Activated CD8-positive, alpha-beta memory T cell treated with anti-CD3 and anti-CD28 coated beads for 48 hours (primary cell): ENCODE measurements around the gene OSBPL10.
"Not testable (repeated sequence)": the region's sequence is repeated elsewhere in the genome, so short reads cannot be mapped to it uniquely, and the experiment has no call there.

ENCODE experiments used
- DNase-seq, 3 experiments: peaks; one replicate each; pipeline ENCODE4 v3.0.0-alpha.2; 2020; ENCODE audit warnings: low read depth in 2 of 3, low spot score in 2 of 3

Gene OSBPL10

GRCh38 chr3:31714495-31715280, 266.4 kb downstream of the OSBPL10 start:
- DNase-seq = no peak

DNA sequence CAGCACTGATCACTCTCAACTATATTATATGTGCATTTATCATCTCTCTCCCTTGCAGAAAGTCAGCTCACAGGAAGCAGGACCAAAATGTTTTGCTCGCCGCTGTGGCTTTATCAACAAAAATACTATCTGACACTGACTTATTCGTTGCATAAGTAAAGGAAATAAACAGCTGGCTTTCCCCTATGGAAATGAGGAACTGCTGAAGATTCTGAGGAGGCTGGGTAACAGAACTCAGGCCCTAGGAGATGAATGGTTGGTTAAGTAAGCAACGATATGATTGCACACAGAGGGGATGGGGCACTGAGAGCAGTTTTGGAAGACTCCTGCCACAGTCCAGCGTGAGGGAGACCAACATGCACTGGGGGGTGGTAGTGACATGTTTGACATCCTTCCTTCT, 267.2 kb downstream of the OSBPL10 start:
- DNase-seq = no peak

DNA sequence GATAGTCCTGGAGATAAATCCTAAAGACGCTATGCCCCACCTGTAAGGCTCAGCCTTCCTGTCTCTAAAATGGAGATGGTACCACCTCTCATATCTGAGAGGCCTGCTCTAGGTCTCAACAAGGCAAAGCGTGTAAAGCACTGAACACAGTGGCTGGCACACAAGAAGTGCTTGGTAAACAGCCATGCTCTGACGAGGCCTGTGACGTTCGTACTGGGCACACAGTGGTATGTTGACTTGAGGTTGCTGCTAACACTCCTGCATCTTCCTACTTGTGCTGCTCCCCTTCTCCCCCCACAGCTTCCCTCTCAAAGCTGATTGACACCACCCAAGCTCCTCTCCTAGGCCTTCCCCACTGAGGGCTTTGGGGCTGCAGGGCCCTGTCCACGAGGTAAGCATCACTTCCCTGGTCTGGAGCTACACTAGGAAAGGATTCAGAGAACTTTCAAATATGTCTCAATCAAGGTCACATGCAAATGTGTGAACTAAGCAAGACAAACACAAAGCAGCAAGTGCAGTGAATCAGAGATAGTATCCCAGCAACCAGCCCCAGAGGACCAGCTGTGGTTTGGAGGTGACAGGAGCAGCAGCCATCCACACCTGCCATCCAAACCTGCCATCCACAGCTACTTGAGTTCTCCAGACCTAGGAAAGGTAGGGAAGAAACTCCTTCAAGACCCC, 270.8 kb downstream of the OSBPL10 start:
- DNase-seq = no peak

DNA sequence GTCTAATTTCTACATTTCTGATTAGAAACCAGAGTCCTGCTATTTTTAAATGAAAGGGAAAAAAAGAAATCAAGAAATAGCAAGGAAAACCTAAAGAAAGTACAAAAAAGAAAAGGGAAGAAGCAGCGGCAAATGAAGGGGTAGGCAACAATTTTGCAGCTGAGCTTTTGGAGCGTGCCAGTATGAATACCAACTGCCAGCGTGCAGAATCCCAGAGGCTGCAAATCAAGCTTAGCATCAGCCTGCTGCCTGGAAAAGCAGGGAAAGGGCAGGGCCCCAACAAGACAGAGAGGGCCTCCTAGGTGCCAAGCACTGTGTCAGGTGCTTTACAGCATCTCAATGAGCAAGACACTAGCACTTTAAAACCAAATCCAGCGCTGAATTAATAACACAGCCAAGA, 271.5 kb downstream of the OSBPL10 start:
- DNase-seq = no peak

- no peak for DNase-seq
Measured at GRCh38 chr3:31709005-31709404, 272.1 kb downstream of the OSBPL10 start.

DNA sequence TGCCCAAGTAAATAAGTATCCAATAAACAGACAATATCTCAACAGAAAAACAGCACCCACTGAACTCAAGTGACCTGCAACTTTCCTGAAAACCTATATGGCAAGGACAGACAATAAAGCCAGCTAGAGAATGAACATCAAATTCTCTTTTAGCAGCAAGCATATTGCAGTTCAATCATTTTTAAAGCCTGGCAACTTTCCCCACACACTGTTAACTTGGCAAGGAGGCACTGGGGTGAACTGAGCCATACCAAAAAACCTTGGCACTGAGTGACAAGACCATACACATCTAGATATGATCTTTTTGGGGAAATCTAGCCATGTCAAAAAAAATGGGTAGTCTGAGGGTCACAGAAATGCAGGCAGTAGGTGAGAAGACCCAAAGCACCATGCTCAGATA, 273.8 kb downstream of the OSBPL10 start:
- DNase-seq = no peak

DNA sequence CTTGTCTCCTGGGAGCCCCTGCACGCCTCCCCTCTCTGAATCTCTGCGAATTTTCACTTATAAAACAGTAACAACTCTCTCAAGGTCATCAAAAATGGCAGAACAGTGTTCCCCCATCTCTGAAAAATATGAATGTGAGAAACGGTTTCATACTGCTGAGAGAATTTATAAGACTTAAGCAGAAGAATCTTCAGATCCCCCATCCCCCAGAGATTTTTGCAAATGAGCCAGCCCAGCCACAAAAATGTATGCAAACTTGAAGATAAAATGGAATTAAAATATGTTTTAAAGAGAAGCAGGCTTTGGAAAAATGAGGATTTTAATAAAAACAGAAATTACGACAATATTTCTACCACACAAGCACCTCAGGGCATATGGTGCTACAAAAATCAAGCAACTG, 275.3 kb downstream of the OSBPL10 start:
- DNase-seq = no peak

DNA sequence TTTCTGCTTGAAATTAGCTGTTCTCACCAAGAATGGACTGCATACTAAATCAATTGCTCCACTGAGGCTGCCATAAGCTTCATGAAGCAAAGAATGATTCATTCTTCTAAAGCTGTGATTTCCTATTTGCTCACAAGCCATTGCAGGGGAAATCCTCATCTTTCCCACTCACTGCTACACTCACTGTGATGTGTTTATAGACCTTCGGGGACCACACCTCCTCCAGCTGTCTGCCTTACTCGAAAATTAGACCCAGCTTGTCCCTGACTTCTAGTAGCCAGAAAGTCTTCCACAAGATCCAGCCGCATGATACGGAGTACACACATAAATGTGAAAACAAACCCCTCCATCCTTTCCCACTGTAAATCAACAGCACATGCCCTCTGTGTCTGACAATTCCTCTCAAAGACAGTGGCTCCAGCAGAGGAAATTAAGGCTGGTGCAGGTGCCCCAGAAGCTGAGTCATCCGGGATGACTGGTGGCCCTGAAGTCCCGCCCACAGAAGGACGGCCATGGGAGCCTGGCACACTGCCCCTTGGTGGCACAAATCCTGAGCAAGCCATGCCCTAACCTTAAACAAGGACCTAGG, 276.4 kb downstream of the OSBPL10 start:
- no peak for DNase-seq

DNA sequence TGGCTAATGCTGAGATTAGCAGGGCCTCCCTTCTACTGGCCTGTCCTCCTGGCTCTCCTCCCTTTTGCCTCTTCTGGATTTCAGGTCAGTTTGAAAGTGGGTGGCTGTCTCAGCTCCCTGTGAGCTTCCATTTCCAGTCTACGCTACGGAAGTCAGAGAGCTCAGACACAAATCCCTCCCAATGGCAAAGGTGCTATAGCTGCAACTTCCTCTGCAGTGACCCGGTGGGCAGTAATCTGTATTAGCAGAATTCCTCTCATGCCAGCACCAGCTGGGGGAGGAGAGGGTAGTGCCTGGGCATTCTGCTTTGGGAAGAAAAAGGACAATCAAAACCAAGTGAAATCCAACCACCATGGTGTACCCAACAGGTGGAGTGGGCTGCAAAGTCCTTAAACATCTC, 276.9 kb downstream of the OSBPL10 start:
- no peak for DNase-seq

DNA sequence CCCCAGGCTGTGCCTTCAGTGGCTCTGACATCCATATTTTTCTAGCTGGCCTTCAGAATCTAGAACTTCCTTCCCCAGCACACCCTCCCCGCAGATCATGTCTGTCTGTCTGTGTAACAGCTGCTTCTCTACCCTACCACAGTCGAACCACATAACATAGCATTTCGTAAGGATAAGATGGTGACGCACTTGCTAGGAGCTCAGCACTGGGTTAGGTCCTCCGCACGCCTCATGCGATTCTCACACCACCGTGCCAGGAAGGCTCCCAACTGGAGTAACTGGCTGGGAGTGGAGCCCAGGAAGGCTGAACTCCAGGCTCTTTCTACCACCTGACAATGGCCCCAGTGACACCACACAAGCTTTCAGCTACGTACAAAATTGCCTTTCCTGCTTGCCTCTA, 279.8 kb downstream of the OSBPL10 start:
- DNase-seq = no peak

- no peak for DNase-seq
Measured at GRCh38 chr3:31699309-31699953, 281.6 kb downstream of the OSBPL10 start.

DNA sequence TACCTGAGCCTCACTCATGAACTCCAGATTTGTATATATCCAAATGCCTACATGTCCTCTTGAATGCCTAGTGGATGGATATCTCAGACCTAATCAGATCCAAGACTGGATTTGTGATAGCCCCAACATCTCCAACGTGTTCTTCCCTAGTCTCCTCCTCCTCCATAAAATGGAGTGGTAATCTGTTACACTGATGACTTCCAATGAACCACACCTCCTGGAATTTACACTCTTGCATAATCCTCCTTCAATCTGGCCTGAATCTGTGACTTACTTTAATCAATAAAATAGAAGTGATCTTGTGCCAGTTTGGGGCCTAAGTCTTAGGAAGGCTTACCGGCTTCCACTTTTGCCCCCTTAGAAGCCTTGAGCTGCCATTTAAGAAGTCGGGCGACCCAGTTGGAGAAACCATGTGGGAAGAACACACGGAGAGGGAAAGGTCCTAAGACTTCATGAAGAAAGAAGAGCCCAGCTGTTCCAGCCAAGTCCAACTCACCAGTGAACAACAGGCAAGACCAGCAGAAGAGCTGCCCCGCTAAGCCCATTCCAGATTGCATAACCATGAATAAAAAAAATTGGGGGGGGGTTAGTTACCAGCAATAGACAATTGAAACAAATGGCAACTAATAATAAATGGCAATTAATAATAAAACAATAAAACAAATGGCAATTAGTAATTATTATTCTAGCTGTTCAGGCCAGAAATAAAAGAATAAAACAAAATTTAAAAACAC, 284.1 kb downstream of the OSBPL10 start:
- DNase-seq = no peak

GRCh38 chr3:31696009-31696297, 285.1 kb downstream of the OSBPL10 start:
- no peak for DNase-seq

- DNase-seq = no peak
Measured at GRCh38 chr3:31695280-31696008, 285.6 kb downstream of the OSBPL10 start.

DNA sequence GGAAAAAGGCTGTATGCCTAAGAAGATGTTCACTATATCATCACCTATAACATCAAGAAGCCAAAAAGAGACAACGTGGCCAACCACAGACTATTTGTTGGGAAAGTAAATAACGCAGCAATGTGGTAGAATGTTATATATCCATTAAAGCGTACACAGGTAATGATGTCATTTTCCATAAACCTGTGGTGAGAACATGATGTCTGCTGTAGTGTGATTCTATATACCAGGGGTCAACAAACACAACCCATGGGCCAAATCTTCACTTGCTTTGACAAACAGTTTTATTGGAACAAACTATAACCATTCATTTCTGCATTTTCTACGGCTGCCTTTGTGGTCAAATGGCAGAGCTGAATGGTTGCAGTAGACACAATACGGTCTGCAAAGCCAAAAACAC, 287.7 kb downstream of the OSBPL10 start:
- no peak for DNase-seq

- no peak for DNase-seq
Measured at GRCh38 chr3:31692751-31693150, 288.3 kb downstream of the OSBPL10 start.

- DNase-seq = no peak
Measured at GRCh38 chr3:31690771-31691170, 290.3 kb downstream of the OSBPL10 start.

- DNase-seq = not testable (repeated sequence)
Measured at GRCh38 chr3:31689523-31689922, 291.5 kb downstream of the OSBPL10 start.

DNA sequence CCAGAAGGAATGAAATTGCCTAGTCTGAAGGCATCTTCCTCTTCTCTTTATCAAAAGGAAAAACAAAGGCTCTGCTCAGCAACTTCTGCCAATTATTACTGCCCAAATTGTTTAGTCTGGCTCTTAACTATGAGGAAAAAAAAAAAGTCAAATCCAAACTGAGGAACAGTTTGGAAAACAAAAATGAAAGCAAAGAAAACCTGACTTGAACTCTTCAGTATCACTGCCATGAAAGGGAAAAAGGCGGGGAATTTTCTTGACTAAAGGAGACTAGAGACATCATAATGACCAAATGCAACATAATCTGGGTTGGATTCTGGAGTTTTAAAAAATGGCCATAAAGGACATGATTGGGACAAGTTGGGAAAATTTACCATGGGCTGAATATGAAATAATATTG, 292.1 kb downstream of the OSBPL10 start:
- DNase-seq = no peak

DNA sequence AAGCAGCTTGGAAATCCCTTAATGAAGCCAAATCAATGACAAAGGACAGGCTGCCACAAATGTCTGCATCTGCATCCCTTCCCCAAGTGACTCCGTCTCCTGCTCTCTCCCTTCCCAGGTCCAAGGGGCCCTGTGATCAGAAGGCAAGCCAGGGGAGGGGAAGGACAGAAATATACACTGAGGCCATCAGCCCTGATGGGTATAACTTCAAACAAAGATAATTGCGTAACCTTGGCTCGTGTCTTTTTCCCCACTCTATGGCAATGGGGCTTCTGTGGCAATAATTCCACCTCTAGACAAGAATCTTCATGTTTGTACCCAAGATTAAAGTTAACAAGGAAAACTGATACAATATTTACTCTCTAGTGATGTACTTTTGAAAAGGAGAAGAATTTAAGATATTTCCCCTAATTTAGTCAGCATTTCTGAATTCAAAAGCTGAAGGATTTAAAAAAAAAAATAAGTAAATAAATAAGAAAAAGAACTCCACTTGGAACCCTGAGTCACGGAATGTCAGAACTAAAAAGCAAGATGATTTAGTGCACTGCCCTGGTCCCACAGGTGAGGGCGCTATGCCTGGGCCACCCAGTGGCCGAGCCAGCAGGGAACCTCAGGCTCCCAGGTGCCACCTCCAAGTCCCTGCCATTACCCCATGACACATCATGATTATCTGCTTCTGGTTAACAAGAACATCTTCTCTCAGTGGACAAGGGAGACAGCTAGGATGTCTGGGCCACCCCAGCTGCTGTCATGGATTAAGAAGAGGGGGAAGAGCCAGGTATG, 293.9 kb downstream of the OSBPL10 start:
- no peak for DNase-seq
